Left ventricle myocardium inferior (tissue), 1 donor: Measurements from ENCODE around the gene CTBP2. TPM values are rescaled to one million over a fixed set of nuclear protein-coding genes. Genes with fewer than 3 reads are reported as not detected.

Experiments
- DNase-seq: peaks from one replicate; pipeline ENCODE4 v3.0.0-alpha.2; 2020
- H3K27ac ChIP-seq: fragments of 200-600 bp; replicated peaks from 2 replicates; pipeline ENCODE4 v1.8.0; 2021
- H3K27me3 ChIP-seq: fragments of 200-600 bp; 2 replicates; pipeline ENCODE4 v1.8.0; 2021; ENCODE audit warnings: low read depth
- H3K36me3 ChIP-seq: fragments of 200-600 bp; 2 replicates; pipeline ENCODE4 v1.8.0; 2021
- H3K4me1 ChIP-seq: fragments of 200-600 bp; 2 replicates; pipeline ENCODE4 v1.8.0; 2021
- H3K4me3 ChIP-seq: fragments of 200-600 bp; 2 replicates; pipeline ENCODE4 v1.8.0; 2021; ENCODE audit warnings: mild to moderate bottlenecking, moderate library complexity
- H3K9me3 ChIP-seq: fragments of 200-600 bp; replicated peaks from 2 replicates; pipeline ENCODE4 v1.8.0; 2021
- CTCF ChIP-seq: fragments of 200-600 bp; IDR thresholded peaks from 2 replicates; pipeline ENCODE4 v1.8.0; 2021; ENCODE audit warnings: antibody characterized with exemption, mild to moderate bottlenecking, borderline replicate concordance
- intact Hi-C: fragments of 100-400 bp; cut with micrococcal nuclease; formaldehyde crosslinking; loops from one replicate; pipeline ENCODE4 v1.11.0; 2022
- total RNA-seq: library from RNA; stranded (reverse); fragmentation: NEBNext Ultra II Directional; extraction: Animal tissue kit (Norgen Biotek cat#: 25700); gene quantifications from one replicate; pipeline ENCODE4 v1.2.1, GENCODE V29; 2021
- donor health status: DM: no; HTN: yes; CAD: no; lungs with severe emphysema.

CTBP2 gene
- total RNA-seq, 1 donor from 2014 or later: 29.1 TPM

DNA sequence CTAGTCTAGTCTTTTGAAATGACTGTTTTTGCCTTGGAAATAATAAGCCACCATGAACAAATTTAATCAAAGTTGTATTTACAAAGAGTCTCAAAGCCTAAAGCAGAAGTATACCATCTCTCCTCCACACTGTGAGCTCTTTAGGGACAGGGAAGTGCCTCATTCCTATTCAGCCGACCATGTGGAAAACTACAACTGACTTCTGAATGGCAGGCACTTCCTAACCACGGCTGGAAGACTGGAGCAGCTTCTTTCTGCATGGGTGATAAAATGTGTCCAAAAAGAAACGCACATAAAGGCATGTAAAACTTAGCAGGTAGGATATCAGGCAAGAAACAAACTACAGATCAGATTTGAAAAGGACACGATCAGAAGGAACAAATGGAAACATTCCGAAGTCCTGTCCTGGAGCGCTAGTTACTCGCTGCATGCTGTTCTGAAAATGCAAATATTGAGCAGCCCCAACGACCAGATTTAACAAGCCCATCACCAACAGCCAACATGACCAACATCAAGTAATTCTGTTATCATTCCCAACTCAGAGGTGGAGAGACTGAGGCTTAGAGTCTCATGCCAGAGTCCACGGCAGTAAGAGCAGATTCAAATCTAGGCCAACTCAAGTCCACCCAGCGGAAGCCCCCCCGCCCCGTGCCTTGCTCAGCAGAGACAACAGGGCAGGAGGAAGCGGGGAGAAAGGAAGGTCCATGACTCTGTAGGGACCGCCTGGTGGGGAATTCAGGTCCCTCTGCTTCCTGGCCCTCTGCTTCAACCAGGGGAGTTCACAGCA lies 26.5 kb downstream of the CTBP2 start:
- TF ChIP-seq CTCF: no peak
- no peak overlapping the region for H3K27ac ChIP-seq
- intact Hi-C loops: no loop called here
- H3K27me3 ChIP-seq: no peaks in the 10 kb centered on the region
- H3K9me3 ChIP-seq: peaks cover 8% of the 10 kb centered on the region
- H3K4me1 ChIP-seq: peaks cover 92% of the 10 kb centered on the region
- no peak overlapping the region for H3K4me3 ChIP-seq
- H3K36me3 ChIP-seq: peaks cover 23% of the 10 kb centered on the region
- no peak for DNase-seq

DNA sequence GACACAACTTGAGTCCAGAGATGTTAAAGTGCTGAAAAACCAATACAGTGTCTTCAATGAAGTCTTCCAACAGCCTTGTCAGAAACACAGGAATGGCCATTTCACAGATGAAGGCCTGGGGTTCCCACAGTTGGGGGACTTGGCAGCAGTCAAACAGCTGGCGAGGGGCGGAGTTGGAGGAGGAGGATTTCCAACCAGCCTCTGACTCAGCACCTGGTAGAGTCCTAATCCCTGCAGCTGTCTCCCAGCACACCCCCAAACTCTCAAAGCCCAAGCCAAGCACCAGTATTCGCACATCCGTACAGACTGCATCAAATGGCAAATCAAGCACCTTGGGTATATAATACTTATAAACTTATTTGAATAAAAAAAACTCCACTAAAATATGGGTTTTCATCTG lies 28.0 kb downstream of the CTBP2 start:
- Histone ChIP-seq H3K9me3 (peaks cover 8% of the 10 kb centered on the region), H3K4me3 (no peak overlapping the region), H3K4me1 (peaks cover 92% of the 10 kb centered on the region), H3K27me3 (no peaks in the 10 kb centered on the region), H3K36me3 (peaks cover 26% of the 10 kb centered on the region), H3K27ac (no peak overlapping the region)
- DNase-seq: no peak
- TF ChIP-seq CTCF: no peak
- intact Hi-C loops: no loop called here

GRCh38 chr10:125130916-125131315 lies 29.4 kb downstream of the CTBP2 start:
- Histone ChIP-seq H3K27me3 (no peaks in the 10 kb centered on the region), H3K4me3 (no peak overlapping the region), H3K9me3 (peaks cover 8% of the 10 kb centered on the region), H3K4me1 (peaks cover 92% of the 10 kb centered on the region), H3K27ac (no peak overlapping the region), H3K36me3 (peaks cover 26% of the 10 kb centered on the region)
- intact Hi-C loops: no loop called here
- TF ChIP-seq CTCF: no peak
- DNase-seq: no peak

DNA sequence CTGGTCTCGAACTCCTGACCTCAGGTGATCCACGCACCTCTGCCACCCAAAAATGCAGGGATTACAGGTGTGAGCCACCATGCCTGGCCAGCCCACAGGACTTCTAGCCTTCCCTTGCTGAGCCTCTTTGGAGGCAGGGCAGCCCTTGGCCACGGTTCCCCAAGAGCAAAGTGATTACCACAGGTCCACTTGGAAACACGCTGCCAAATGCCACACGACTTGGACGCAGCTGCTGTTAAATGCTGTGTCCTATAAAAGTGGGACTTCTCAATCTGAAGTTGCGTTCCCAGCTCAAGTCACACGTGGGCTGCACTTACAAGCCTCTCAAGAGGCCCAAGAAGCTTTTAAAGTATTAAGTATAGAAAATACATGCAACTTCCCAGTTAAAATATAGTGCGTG lies 30.1 kb downstream of the CTBP2 start:
- DNase-seq: no peak
- H3K27ac ChIP-seq: peak overlapping the region; percentile 17

GRCh38 chr10:125129076-125129458 lies 31.3 kb downstream of the CTBP2 start:
- H3K4me1 ChIP-seq: peaks cover 92% of the 10 kb centered on the region
- peaks cover 8% of the 10 kb centered on the region for H3K9me3 ChIP-seq
- no peak for TF ChIP-seq CTCF
- no peak for DNase-seq
- no peaks in the 10 kb centered on the region for H3K27me3 ChIP-seq
- intact Hi-C loops: no loop called here
- H3K36me3 ChIP-seq: peaks cover 26% of the 10 kb centered on the region
- no peak overlapping the region for H3K27ac ChIP-seq
- H3K4me3 ChIP-seq: no peak overlapping the region

More for the DNA sequence above, 30.1 kb downstream of the CTBP2 start:
- peaks cover 26% of the 10 kb centered on the region for H3K36me3 ChIP-seq
- H3K4me1 ChIP-seq: peaks cover 92% of the 10 kb centered on the region
- no peak for TF ChIP-seq CTCF
- H3K9me3 ChIP-seq: peaks cover 8% of the 10 kb centered on the region
- intact Hi-C loops: no loop called here
- no peak overlapping the region for H3K4me3 ChIP-seq
- H3K27me3 ChIP-seq: no peaks in the 10 kb centered on the region
